Sigmoid colon (tissue), 7 donors: ENCODE results near the gene MRNIP. TPM values are rescaled to one million over a fixed set of nuclear protein-coding genes. Genes with fewer than 3 reads are reported as not detected.

Experiments used
- DNase-seq: peaks from one replicate; pipeline ENCODE4 v3.0.0-alpha.2; 2019
- H3K27ac ChIP-seq, 4 donors: fragments of 200-600 bp; sonication (generic); one replicate each; pipeline ENCODE4 v1.5.1; 2016 to 2019; ENCODE audit warnings: mild to moderate bottlenecking in 1 of 4
- H3K27me3 ChIP-seq, 3 donors: fragments of 200-600 bp; sonication (generic); one replicate each; pipeline ENCODE4 v1.5.1; 2019; ENCODE audit warnings: mild to moderate bottlenecking in 1 of 3
- H3K36me3 ChIP-seq, 4 donors: fragments of 200-600 bp; sonication (generic); one replicate each; pipeline ENCODE4 v1.5.1; 2016 to 2019
- H3K4me1 ChIP-seq, 4 donors: fragments of 200-600 bp; sonication (generic); one replicate each; pipeline ENCODE4 v1.5.1; 2017 to 2019
- H3K4me3 ChIP-seq, 4 donors: fragments of 200-600 bp; sonication (generic); one replicate each; pipeline ENCODE4 v1.5.1; 2017 to 2019; ENCODE audit warnings: mild to moderate bottlenecking in 2 of 4, moderate library complexity in 1 of 4
- H3K9me3 ChIP-seq, 4 donors: fragments of 200-600 bp in 3 of 4; sonication (generic) in 3 of 4; one replicate each; pipeline versions ENCODE4 v1.5.1 to v1.6.1; 2013 to 2019
- CTCF ChIP-seq, 4 experiments: fragments of 450-650 bp in 3 of 4; fragments of 200-600 bp in 1 of 4; IDR thresholded peaks; one replicate each; pipeline ENCODE4 v1.5.1; 2016 to 2019; ENCODE audit warnings: antibody characterized with exemption in 4 of 4, mild to moderate bottlenecking in 3 of 4, moderate library complexity in 2 of 4
- EP300 ChIP-seq, 4 donors: sonication (generic); formaldehyde crosslinking; IDR thresholded peaks; one replicate each; pipeline ENCODE4 v1.6.1; 2017; ENCODE audit warnings: antibody characterized with exemption in 4 of 4
- POLR2A ChIP-seq, 2 donors: fragments of 450-650 bp; IDR thresholded peaks; one replicate each; pipeline ENCODE4 v1.6.1; 2016; ENCODE audit warnings: antibody characterized with exemption in 2 of 2, mild to moderate bottlenecking in 2 of 2, moderate library complexity in 2 of 2
- POLR2AphosphoS5 ChIP-seq, 4 donors: sonication (generic); formaldehyde crosslinking; IDR thresholded peaks; one replicate each; pipeline ENCODE4 v1.6.1; 2017; ENCODE audit warnings: antibody characterized with exemption in 4 of 4
- WGBS, 2 donors: extraction: QIAGEN DNeasy Blood & Tissue Kit; methylation state at CpG; one replicate each; pipeline ENCODE4 v1.1.7; 2013; 5-methylcytosine and 5-hydroxymethylcytosine counted together
- intact Hi-C: fragments of 100-400 bp; cut with DNase I; formaldehyde crosslinking; loops from one replicate; pipeline ENCODE4 v1.15.1; 2023
- polyA plus RNA-seq, 3 donors: library from polyadenylated mRNA; stranded (reverse); fragments of 200-250 nt; gene quantifications; one replicate each; pipeline ENCODE4 v1.2.3, GENCODE V29; 2013
- total RNA-seq, 4 donors: library from RNA; depleted of rRNA; stranded (reverse); fragments of >200 nt; gene quantifications; one replicate each; pipeline ENCODE4 v1.1.0, GENCODE V29; 2016
- donor health status: healthy with polysubstance abuse.
- donor health status: Bipolar disorder and iron deficiency.
- donor health status: healthy.

Gene MRNIP
- total and polyA plus RNA-seq, 7 donors: 8.3 to 59.8 (median 30.7) TPM

DNA sequence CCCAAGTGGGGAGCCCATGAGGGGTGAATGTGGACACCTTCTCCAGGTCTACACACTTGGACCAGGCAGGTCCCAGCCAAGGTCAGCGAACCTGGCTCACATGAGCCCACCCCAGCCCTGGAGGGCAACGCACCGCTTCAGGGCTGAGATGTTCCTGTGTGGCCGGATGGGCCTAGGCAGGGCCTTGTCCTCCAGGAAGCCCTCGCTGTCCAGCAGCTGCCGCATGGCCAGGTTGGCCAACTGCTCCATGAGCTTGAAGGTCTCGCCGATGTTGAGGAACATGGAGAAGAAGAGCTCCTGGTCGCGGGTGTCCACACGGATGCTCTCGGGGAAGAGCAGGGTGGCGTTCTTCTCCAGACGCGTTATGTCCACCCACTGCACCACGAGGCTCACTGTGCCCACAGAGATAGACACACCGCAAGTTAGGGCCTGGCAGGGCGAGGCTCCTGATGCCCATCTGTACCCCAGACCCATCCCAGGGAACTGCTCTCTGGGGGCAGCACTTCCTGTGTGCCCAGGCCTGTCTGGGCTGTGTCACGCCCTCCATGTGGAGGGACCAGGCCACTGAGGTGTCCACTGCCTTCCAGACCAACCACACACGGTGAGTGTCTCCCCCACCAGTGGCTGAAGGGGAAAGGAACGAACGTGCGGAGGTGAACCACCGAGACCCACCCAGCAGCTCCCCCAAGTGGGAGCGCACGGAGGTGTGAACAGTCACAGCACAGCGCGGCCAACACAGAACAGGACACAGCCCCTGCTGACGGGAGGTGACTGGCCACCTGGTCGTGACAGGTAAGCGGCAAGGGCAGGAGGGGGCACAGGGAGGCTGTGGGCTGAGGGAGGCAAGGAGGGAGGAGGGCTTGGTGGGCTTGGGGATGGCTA is 34.7 kb upstream of the MRNIP start:
- H3K27ac ChIP-seq: no peak overlapping the region
- intact Hi-C loops: no loop called here
- H3K4me3 ChIP-seq: no peak overlapping the region
- 95 to 96% methylated on average over 31 of the region's 31 CpGs for whole genome bisulfite sequencing, 2 donors
- peaks cover 40 to 100% (median 66%) of the 10 kb centered on the region in 4 donors for H3K36me3 ChIP-seq
- no peaks in the 10 kb centered on the region for H3K9me3 ChIP-seq
- no peak for TF ChIP-seq POLR2AphosphoS5 (IDR thresholded peaks at IDR 0.05)
- TF ChIP-seq POLR2A (IDR thresholded peaks at IDR 0.05): no peak
- TF ChIP-seq CTCF (IDR thresholded peaks at IDR 0.05): no peak
- TF ChIP-seq EP300 (IDR thresholded peaks at IDR 0.05): no peak
- DNase-seq: no peak
- no peaks in the 10 kb centered on the region for H3K27me3 ChIP-seq
- H3K4me1 ChIP-seq: no peaks in the 10 kb centered on the region

DNA sequence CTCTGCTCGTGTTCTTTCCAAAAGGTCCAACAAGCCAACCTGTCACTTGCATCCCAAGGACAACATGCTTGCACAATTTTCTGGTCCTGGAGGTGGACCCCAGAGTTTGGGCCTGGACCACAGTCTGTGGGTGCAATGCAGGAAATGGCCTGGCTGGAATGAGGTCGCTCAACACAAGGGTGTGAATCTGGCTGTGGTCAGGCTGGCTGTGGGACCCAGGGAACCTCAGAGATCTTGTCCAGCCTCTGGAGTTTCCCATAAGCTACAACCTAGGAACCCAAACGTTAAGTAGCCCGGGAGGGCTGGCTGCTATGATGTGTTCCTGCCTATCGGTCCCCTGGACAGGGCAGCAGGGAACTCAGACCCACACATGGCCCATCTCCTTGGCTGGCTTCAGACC is 33.6 kb upstream of the MRNIP start:
- 89 to 90% methylated on average over 5 of the region's 5 CpGs for WGBS, 2 donors
- H3K27ac ChIP-seq: no peak overlapping the region
- peaks cover 41 to 100% (median 62%) of the 10 kb centered on the region in 4 donors for H3K36me3 ChIP-seq
- H3K4me3 ChIP-seq: no peak overlapping the region
- H3K4me1 ChIP-seq: no peaks in the 10 kb centered on the region
- DNase-seq: no peak
- no peaks in the 10 kb centered on the region for H3K9me3 ChIP-seq
- H3K27me3 ChIP-seq: no peaks in the 10 kb centered on the region
- TF ChIP-seq CTCF (IDR thresholded peaks at IDR 0.05) (no peak), POLR2A (IDR thresholded peaks at IDR 0.05) (no peak), EP300 (IDR thresholded peaks at IDR 0.05) (no peak)
- intact Hi-C loops: no loop called here

DNA sequence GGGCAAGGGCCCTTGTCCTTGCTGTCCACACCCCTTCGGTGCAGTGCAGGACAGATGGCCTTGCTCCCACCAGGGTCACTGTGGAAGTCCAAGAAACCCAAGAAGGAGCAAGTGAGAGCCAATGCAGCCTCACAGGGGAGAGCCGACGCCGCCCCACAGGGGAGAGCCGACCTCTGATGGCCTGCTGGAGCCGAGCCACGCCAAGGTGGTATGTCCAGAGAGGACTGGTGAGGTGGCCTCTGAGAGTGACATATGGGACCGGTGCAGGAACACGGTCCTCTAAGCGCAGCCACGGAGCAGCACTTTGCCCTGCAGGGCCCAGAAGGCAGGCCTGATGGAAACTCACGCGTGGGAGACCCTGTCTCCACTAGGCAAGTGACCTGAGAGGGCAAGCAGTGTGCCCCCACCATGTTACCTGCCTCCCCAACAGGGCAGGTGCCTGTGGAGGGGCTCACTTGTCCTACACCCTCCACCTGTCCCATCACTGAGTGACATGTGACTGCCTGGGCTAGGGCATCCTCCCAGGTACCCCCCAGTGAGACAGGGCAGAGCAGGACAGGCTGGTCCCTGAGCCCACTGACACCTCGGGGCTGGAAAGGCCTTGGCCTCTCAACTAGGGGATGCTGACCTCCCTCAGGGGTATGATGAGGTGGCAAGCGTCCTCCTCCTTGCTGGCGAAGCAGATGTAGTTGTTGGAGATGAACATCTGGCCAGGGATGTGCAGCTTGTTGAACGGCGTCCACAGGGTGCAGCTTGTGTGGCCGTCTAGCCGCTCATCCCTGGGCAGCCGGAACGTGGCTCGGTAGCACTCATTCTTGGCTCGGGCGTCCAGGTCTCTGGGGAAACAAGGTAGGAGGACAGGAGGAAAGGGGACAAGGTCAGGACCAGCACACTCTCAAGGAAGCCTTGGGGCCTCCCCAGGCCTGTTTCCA is 32.4 kb upstream of the MRNIP start:
- DNase-seq: no peak
- no peaks in the 10 kb centered on the region for H3K9me3 ChIP-seq
- 96 to 97% methylated on average over 25 of the region's 25 CpGs for WGBS, 2 donors
- TF ChIP-seq POLR2AphosphoS5 (IDR thresholded peaks at IDR 0.05) (no peak), EP300 (IDR thresholded peaks at IDR 0.05) (no peak), CTCF (IDR thresholded peaks at IDR 0.05) (no peak), POLR2A (IDR thresholded peaks at IDR 0.05) (no peak)
- H3K27ac ChIP-seq: no peak overlapping the region
- peaks cover 0 to 6% (median 6%) of the 10 kb centered on the region in 4 donors for H3K4me1 ChIP-seq
- no peaks in the 10 kb centered on the region for H3K27me3 ChIP-seq
- intact Hi-C loops: no loop called here
- H3K36me3 ChIP-seq: peaks cover 41 to 96% (median 63%) of the 10 kb centered on the region in 4 donors
- H3K4me3 ChIP-seq: no peak overlapping the region

DNA sequence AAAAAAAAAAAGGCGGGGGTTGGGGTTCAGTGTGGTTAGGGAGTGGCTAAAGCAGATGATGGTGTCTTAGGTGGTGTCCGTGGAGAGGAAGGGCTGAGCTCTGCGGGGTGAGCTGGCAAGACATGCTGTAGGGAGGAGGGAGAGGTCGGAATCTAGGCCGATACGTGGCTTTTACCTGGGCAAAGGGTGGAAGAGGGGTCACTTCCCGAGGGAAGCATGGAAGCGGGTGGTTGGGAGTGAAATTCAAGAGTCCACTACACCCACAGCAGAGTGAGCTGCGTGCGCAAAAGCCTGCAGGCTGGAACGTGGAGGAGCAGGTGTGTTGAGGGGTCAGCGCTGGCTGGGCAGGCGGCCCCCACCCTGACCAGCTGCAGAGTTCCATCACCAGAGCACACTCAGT is 31.3 kb upstream of the MRNIP start:
- WGBS, 2 donors: 94 to 96% methylated on average over 13 of the region's 13 CpGs
- intact Hi-C loops: no loop called here
- Histone ChIP-seq H3K4me1 (peaks cover 0 to 11% (median 9%) of the 10 kb centered on the region in 4 donors), H3K36me3 (peaks cover 41 to 85% (median 64%) of the 10 kb centered on the region in 4 donors), H3K9me3 (no peaks in the 10 kb centered on the region), H3K4me3 (no peak overlapping the region), H3K27ac (no peak overlapping the region), H3K27me3 (no peaks in the 10 kb centered on the region)
- no peak for TF ChIP-seq POLR2A (IDR thresholded peaks at IDR 0.05)
- no peak for TF ChIP-seq POLR2AphosphoS5 (IDR thresholded peaks at IDR 0.05)
- no peak for TF ChIP-seq EP300 (IDR thresholded peaks at IDR 0.05)
- TF ChIP-seq CTCF (IDR thresholded peaks at IDR 0.05): no peak
- DNase-seq: no peak
